LNCAP (cell line): ENCODE measurements around the gene RGS17.

Source experiments
- TF ChIP-seq, protein P1 (sequence below): fragments of 450-650 bp; IDR thresholded peaks from 2 replicates; pipeline ENCODE4 v1.5.1; 2017; ENCODE audit warnings: mild to moderate bottlenecking

Gene RGS17

GRCh38 chr6:153038378-153039057 lies 92.6 kb downstream of the RGS17 start:
- TF ChIP-seq, protein P1, sequence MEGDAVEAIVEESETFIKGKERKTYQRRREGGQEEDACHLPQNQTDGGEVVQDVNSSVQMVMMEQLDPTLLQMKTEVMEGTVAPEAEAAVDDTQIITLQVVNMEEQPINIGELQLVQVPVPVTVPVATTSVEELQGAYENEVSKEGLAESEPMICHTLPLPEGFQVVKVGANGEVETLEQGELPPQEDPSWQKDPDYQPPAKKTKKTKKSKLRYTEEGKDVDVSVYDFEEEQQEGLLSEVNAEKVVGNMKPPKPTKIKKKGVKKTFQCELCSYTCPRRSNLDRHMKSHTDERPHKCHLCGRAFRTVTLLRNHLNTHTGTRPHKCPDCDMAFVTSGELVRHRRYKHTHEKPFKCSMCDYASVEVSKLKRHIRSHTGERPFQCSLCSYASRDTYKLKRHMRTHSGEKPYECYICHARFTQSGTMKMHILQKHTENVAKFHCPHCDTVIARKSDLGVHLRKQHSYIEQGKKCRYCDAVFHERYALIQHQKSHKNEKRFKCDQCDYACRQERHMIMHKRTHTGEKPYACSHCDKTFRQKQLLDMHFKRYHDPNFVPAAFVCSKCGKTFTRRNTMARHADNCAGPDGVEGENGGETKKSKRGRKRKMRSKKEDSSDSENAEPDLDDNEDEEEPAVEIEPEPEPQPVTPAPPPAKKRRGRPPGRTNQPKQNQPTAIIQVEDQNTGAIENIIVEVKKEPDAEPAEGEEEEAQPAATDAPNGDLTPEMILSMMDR: no peak

- TF ChIP-seq, protein P1: no peak
Observed at GRCh38 chr6:153034139-153034538, 96.9 kb downstream of the RGS17 start.

- TF ChIP-seq, protein P1: peak; percentile 68
Observed at GRCh38 chr6:153032255-153032882, 98.7 kb downstream of the RGS17 start.

DNA sequence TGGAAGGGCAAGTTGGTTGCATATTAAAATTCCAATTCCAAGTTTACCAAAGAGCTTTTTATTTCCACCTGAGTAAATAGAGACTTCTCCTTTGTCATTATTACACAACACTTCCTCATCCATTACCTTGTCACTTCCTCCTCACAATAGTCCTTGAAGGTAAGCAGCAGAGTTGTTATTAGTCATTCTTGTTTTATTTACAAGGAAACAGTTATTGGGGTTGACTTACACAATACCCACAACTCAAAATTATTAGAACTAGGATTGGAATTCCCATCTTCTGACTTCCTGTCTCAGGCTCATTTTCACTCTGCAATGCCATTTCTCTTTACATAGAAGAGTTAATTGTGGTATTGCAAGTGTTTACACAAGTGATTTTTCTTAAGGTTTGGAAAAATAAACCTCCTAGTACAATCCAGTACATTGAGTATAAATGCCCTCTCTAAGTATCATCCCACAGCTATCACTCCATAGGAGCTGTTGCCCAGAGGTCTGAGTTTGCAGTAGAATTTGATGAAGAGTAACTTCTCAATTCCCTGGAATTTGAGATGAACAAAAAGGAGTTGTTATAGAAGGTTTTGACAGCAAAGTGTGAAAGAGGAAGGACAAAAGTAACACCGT lies 99.6 kb downstream of the RGS17 start:
- TF ChIP-seq, protein P1: no peak

DNA sequence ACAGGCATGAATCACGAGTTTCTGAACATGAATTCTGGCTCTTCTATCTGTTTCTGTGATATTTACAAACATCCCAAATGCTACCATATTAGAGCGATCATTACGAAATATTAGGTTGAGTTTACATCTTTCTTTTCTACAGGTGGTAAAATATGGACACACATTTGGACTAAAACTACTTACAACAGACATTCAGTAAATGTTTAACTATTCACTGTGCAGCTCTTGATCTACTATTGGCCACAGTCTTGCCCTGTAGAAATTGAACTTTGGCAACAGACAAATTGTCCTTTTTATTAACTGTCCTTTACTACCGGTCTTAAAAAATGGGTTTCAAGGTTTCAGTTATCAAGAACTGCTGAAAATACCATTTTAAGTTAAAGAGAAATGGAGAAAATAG lies 102.1 kb downstream of the RGS17 start:
- TF ChIP-seq, protein P1: no peak

- TF ChIP-seq, protein P1: no peak
Observed at GRCh38 chr6:153028286-153028685, 102.8 kb downstream of the RGS17 start.

DNA sequence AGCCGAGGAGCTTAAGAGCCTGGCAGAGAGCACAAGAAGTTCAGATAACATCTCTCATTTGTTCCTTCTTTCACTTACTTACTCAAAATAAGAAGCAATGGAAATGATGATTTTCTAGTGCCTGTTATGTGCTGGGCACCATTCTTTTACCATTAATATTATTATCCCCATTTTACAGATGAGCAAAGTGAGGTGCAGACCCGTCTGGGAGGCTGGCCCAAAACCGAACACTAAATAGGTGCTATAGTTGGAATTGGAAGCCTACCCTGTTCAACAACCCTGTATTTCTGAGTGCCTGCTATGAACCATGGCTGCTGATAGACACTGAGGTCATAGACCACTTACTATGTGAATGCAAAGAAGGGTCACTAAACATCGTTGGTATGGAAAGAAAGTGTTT lies 103.6 kb downstream of the RGS17 start:
- TF ChIP-seq, protein P1: no peak
